DOHH2 (cell line): ENCODE measurements around the gene ZSCAN21.

Experiments
- CTCF ChIP-seq: fragments of 200-600 bp; sonication (generic); IDR thresholded peaks from one replicate; pipeline ENCODE4 v1.5.1; 2014; ENCODE audit warnings: antibody characterized with exemption, mild to moderate bottlenecking, low read depth, low read length; ENCODE audit not compliant: poor library complexity, severe bottlenecking
- EZH2phosphoT487 ChIP-seq: fragments of 200-600 bp; sonication (generic); IDR thresholded peaks from 2 replicates; pipeline ENCODE4 v1.6.1; 2017; ENCODE audit warnings: borderline replicate concordance, mild to moderate bottlenecking, antibody characterized with exemption, low read length, moderate library complexity, mixed read lengths

GRCh38 chr7:100049441-100050291, at the start of gene ZSCAN21:
- TF ChIP-seq CTCF, result peak; percentile 65
- no peak for TF ChIP-seq EZH2phosphoT487
